Hepatocyte (in vitro differentiated cells): Measurements from ENCODE around the gene USO1.

Source experiments
- CTCF ChIP-seq: fragments of 200-600 bp; sonication (generic); IDR thresholded peaks from 2 replicates; pipeline ENCODE4 v1.5.1; 2016; ENCODE audit warnings: antibody characterized with exemption, mild to moderate bottlenecking; ENCODE audit not compliant: poor library complexity
- EZH2 ChIP-seq: fragments of 200-600 bp; sonication (generic); IDR thresholded peaks from 2 replicates; pipeline ENCODE4 v1.6.1; 2016; ENCODE audit warnings: antibody characterized with exemption, mild to moderate bottlenecking, borderline replicate concordance

- TF ChIP-seq CTCF: no peak
- TF ChIP-seq EZH2: no peak
Measured at GRCh38 chr4:75698162-75698962, 26.0 kb upstream of the USO1 start.
